Neural cell (in vitro differentiated cells): ENCODE measurements around the gene CLIC4. TPM values are rescaled to one million over a fixed set of nuclear protein-coding genes. Genes with fewer than 3 reads are reported as not detected.

Experiments used
- H2AFZ ChIP-seq: fragments of 200-600, 300-800 bp; sonication (generic), shearing (Covaris generic); 2 replicates; pipeline ENCODE4 v1.6.0; 2014; ENCODE audit warnings: low read depth, mild to moderate bottlenecking, antibody characterized with exemption, low read length, moderate library complexity
- H3F3A ChIP-seq: fragments of 200-600 bp; shearing (Covaris generic); 2 replicates; pipeline ENCODE4 v1.6.1; 2016; ENCODE audit warnings: mild to moderate bottlenecking, moderate library complexity, mixed read lengths, antibody characterized with exemption, low read length; ENCODE audit not compliant: insufficient read depth, poor library complexity, severe bottlenecking
- H3K27ac ChIP-seq: fragments of 200-600, 300-800 bp; sonication (generic), shearing (Covaris generic); 2 replicates; pipeline ENCODE4 v1.5.1; 2014; ENCODE audit warnings: mild to moderate bottlenecking, low read length, moderate library complexity
- H3K27me3 ChIP-seq: fragments of 300-800, 200-600 bp; sonication (generic), shearing (Covaris generic); 2 replicates; pipeline ENCODE4 v1.6.0; 2014; ENCODE audit warnings: mild to moderate bottlenecking, low read depth, low read length, moderate library complexity; ENCODE audit not compliant: insufficient read depth
- H3K36me3 ChIP-seq: fragments of 300-800, 200-600 bp; sonication (generic), shearing (Covaris generic); 2 replicates; pipeline ENCODE4 v1.5.1; 2014; ENCODE audit warnings: mild to moderate bottlenecking, antibody characterized with exemption, low read length, moderate library complexity; ENCODE audit not compliant: insufficient read depth
- H3K4me2 ChIP-seq: fragments of 300-800, 200-600 bp; sonication (generic), shearing (Covaris generic); 2 replicates; pipeline ENCODE4 v1.6.0; 2014; ENCODE audit warnings: mild to moderate bottlenecking, low read length
- H3K4me3 ChIP-seq: fragments of 300-800, 200-600 bp; sonication (generic), shearing (Covaris generic); 2 replicates; pipeline ENCODE4 v1.5.1; 2014; ENCODE audit warnings: mild to moderate bottlenecking, low read length, moderate library complexity
- H3K79me2 ChIP-seq: fragments of 200-600 bp; shearing (Covaris generic); replicated peaks from 2 replicates; pipeline ENCODE4 v1.6.0; 2014; ENCODE audit warnings: mild to moderate bottlenecking, low read length, moderate library complexity; ENCODE audit not compliant: insufficient read depth
- H3K9ac ChIP-seq: fragments of 300-800, 200-600 bp; sonication (generic), shearing (Covaris generic); 2 replicates; pipeline ENCODE4 v1.6.1; 2016; ENCODE audit warnings: mild to moderate bottlenecking, low read length, mixed read lengths
- H3K9me2 ChIP-seq: fragments of 200-600 bp; shearing (Covaris generic); 2 replicates; pipeline ENCODE4 v1.6.1; 2016; ENCODE audit warnings: mild to moderate bottlenecking, low read length, mixed read lengths; ENCODE audit not compliant: insufficient read depth
- H3K9me3 ChIP-seq: fragments of 200-600, 300-800 bp; sonication (generic), shearing (Covaris generic); 2 replicates; pipeline ENCODE4 v1.6.1; 2016; ENCODE audit warnings: mild to moderate bottlenecking, mixed run types, low read length, moderate library complexity, mixed read lengths
- H4K20me1 ChIP-seq: fragments of 200-600 bp; shearing (Covaris generic); 2 replicates; pipeline ENCODE4 v1.6.1; 2016; ENCODE audit warnings: mild to moderate bottlenecking, mixed run types; ENCODE audit not compliant: insufficient read depth
- CTCF ChIP-seq: fragments of 450-650 bp; IDR thresholded peaks from 2 replicates; pipeline ENCODE4 v1.5.1; 2014; ENCODE audit warnings: antibody characterized with exemption, mild to moderate bottlenecking, moderate library complexity; ENCODE audit not compliant: poor library complexity, severe bottlenecking
- EP300 ChIP-seq: fragments of 450-650 bp; conservative IDR thresholded peaks from 2 replicates; pipeline ENCODE4 v1.6.1; 2014; ENCODE audit warnings: antibody characterized with exemption, mild to moderate bottlenecking, moderate library complexity; ENCODE audit not compliant: poor library complexity, severe bottlenecking
- EZH2 ChIP-seq: fragments of 200-600, 300-800 bp; shearing (Covaris generic), sonication (generic); IDR thresholded peaks from 2 replicates; pipeline ENCODE4 v1.6.1; 2014; ENCODE audit warnings: antibody characterized with exemption, low read length, borderline replicate concordance, mild to moderate bottlenecking; ENCODE audit not compliant: insufficient read depth, poor library complexity, severe bottlenecking
- MXI1 ChIP-seq: fragments of 450-650 bp; conservative IDR thresholded peaks from 2 replicates; pipeline ENCODE4 v1.6.1; 2014; ENCODE audit warnings: antibody characterized with exemption, mild to moderate bottlenecking; ENCODE audit not compliant: poor library complexity, severe bottlenecking
- POLR2AphosphoS5 ChIP-seq: IDR thresholded peaks from 2 replicates; pipeline ENCODE4 v1.6.1; 2012
- RAD21 ChIP-seq: fragments of 450-650 bp; conservative IDR thresholded peaks from 2 replicates; pipeline ENCODE4 v1.6.1; 2014; ENCODE audit warnings: antibody characterized with exemption, mild to moderate bottlenecking, moderate library complexity
- REST ChIP-seq: IDR thresholded peaks from 2 replicates; pipeline ENCODE4 v1.6.1; 2012; ENCODE audit warnings: borderline replicate concordance
- SMC3 ChIP-seq: fragments of 450-650 bp; conservative IDR thresholded peaks from 2 replicates; pipeline ENCODE4 v1.6.1; 2014; ENCODE audit warnings: antibody characterized with exemption, mild to moderate bottlenecking, moderate library complexity; ENCODE audit not compliant: poor library complexity
- TAF1 ChIP-seq: IDR thresholded peaks from 2 replicates; pipeline ENCODE4 v1.6.1; 2012; ENCODE audit warnings: low read depth
- polyA plus RNA-seq: library from polyadenylated mRNA; depleted of rRNA; stranded (reverse); fragments of >200 nt; gene quantifications from 2 replicates; pipeline ENCODE4 v1.2.3, GENCODE V29; 2014

CLIC4 gene
- polyA plus RNA-seq, 1 donor from 2014 or later: 133 TPM

- TF ChIP-seq REST (no peak), TAF1 (no peak), EZH2 (no peak), EP300 (no peak), RAD21 (no peak), MXI1 (no peak), CTCF (no peak), SMC3 (no peak), POLR2AphosphoS5 (no peak)
These were observed 110.2 kb downstream of the CLIC4 start for GRCh38 chr1:24855474-24855873.

GRCh38 chr1:24856787-24857506, 111.7 kb downstream of the CLIC4 start:
- H3K9me2 ChIP-seq: no peaks in the 10 kb centered on the region
- no peaks in the 10 kb centered on the region for H3K27me3 ChIP-seq
- no peaks in the 10 kb centered on the region for H3K36me3 ChIP-seq
- no peak overlapping the region for H2AFZ ChIP-seq
- H3K27ac ChIP-seq: no peak overlapping the region
- H3K4me2 ChIP-seq: no peak overlapping the region
- no peaks in the 10 kb centered on the region for H3F3A ChIP-seq
- H3K79me2 ChIP-seq: no peaks in the 10 kb centered on the region
- H3K9me3 ChIP-seq: no peaks in the 10 kb centered on the region
- H3K9ac ChIP-seq: no peak overlapping the region
- H3K4me3 ChIP-seq: no peak overlapping the region
- no peak for TF ChIP-seq POLR2AphosphoS5
- no peak for TF ChIP-seq REST
- no peak for TF ChIP-seq SMC3
- TF ChIP-seq EZH2: no peak
- H4K20me1 ChIP-seq: no peaks in the 10 kb centered on the region

More at GRCh38 chr1:24855474-24855873, 110.2 kb downstream of the CLIC4 start:
- no peak overlapping the region for H2AFZ ChIP-seq
- H4K20me1 ChIP-seq: no peaks in the 10 kb centered on the region
- H3K27me3 ChIP-seq: no peaks in the 10 kb centered on the region
- H3F3A ChIP-seq: no peaks in the 10 kb centered on the region
- H3K36me3 ChIP-seq: no peaks in the 10 kb centered on the region
- no peaks in the 10 kb centered on the region for H3K79me2 ChIP-seq
- no peak overlapping the region for H3K9ac ChIP-seq
- H3K27ac ChIP-seq: no peak overlapping the region
- H3K4me3 ChIP-seq: no peak overlapping the region
- H3K4me2 ChIP-seq: no peak overlapping the region
- H3K9me3 ChIP-seq: no peaks in the 10 kb centered on the region
- H3K9me2 ChIP-seq: no peaks in the 10 kb centered on the region
